Heart right ventricle (tissue), 16 donors: ENCODE measurements around the gene MYLK. TPM values are rescaled to one million over a fixed set of nuclear protein-coding genes. Genes with fewer than 3 reads are reported as not detected.

Experiments
- ATAC-seq, 8 donors: fragments of 200-7000 bp; cut with Tn5 transposase; one replicate each; pipeline ENCODE4 v1.9.1; 2020; ENCODE audit warnings: mild to moderate bottlenecking in 8 of 8, moderate library complexity in 8 of 8, moderate number of reproducible peaks in 1 of 8
- DNase-seq, 2 donors: peaks; one replicate each; pipeline ENCODE4 v3.0.0-alpha.2; 2020
- H3K27ac ChIP-seq, 10 donors: fragments of 200-600 bp; sonication (generic) in 2 of 10; one replicate each; pipeline versions ENCODE4 v1.5.0 to v1.8.0; 2020 to 2022; ENCODE audit warnings: mild to moderate bottlenecking in 3 of 10
- H3K27me3 ChIP-seq, 7 donors: fragments of 200-600 bp; one replicate each; pipeline ENCODE4 v1.8.0; 2021 to 2022; ENCODE audit warnings: mild to moderate bottlenecking in 2 of 7
- H3K36me3 ChIP-seq, 9 donors: fragments of 200-600 bp; sonication (generic) in 1 of 9; one replicate each; pipeline versions ENCODE4 v1.5.0 to v1.8.0; 2020 to 2022; ENCODE audit warnings: mild to moderate bottlenecking in 2 of 9
- H3K4me1 ChIP-seq, 9 donors: fragments of 200-600 bp; sonication (generic) in 1 of 9; one replicate each; pipeline versions ENCODE4 v1.5.0 to v1.8.0; 2020 to 2022; ENCODE audit warnings: mild to moderate bottlenecking in 4 of 9
- H3K4me3 ChIP-seq, 10 donors: fragments of 200-600 bp; sonication (generic) in 2 of 10; one replicate each; pipeline versions ENCODE4 v1.5.0 to v1.8.0; 2020 to 2022; ENCODE audit warnings: mild to moderate bottlenecking in 7 of 10, moderate library complexity in 2 of 10
- H3K9me3 ChIP-seq, 11 donors: fragments of 200-600 bp in 10 of 11; sonication (generic) in 2 of 11; one replicate each; pipeline versions ENCODE4 v1.5.0 to v1.8.0; 2013 to 2022; ENCODE audit warnings: mild to moderate bottlenecking in 2 of 11, control low read depth in 1 of 11, moderate library complexity in 1 of 11
- WGBS, 2 donors: extraction: QIAGEN DNeasy Blood & Tissue Kit; methylation state at CpG; one replicate each; pipeline ENCODE4 v1.1.7; 2013; ENCODE audit warnings: inconsistent platforms in 1 of 2; 5-methylcytosine and 5-hydroxymethylcytosine counted together
- intact Hi-C, 10 donors: fragments of 100-400 bp; cut with DNase I; formaldehyde crosslinking; loops; one replicate each; pipeline versions ENCODE4 v1.11.1 to v1.14.2; 2022
- polyA plus RNA-seq, 2 donors: library from polyadenylated mRNA; stranded (reverse); fragments of 200-250 nt; gene quantifications; one replicate each; pipeline ENCODE4 v1.2.3, GENCODE V29; 2013
- total RNA-seq, 10 donors: library from RNA; stranded (reverse); fragmentation: NEBNext Ultra II Directional in 3 of 10; extraction: Animal tissue kit (Norgen Biotek cat#: 25700) in 3 of 10; gene quantifications; one replicate each; pipeline versions ENCODE4 v1.2.1 to v1.2.4, GENCODE V29; 2021 to 2023
- TF ChIP-seq, protein P1 (sequence below), 9 donors: fragments of 200-600 bp; sonication (generic) in 2 of 9; IDR thresholded peaks; one replicate each; pipeline versions ENCODE4 v1.5.0 to v1.8.0; 2021 to 2022; ENCODE audit warnings: antibody characterized with exemption in 9 of 9, mild to moderate bottlenecking in 5 of 9, moderate library complexity in 1 of 9
- donor health status: Arrhythmogenic right ventricular cardiomyopathy.
- donor health status: ischemic (EF 13 %, LVEDD 7.1; RV severe dilation, severe dysfunction).
- donor health status: healthy with polysubstance abuse.
- donor health status: DM: no; HTN: yes; CAD: no.
- donor health status: DM: no; HTN: no; CAD: no.
- donor health status: ischemic (EF 25% LVEDD 6.9; RV normal size, moderate dysfunction).
- donor health status: ischemic (EF 25% LVEDD 5.7; RV mildly dilated, moderate dysfunction).
- donor health status: healthy.
- donor health status: DM: yes; HTN: yes; CAD: no.
- donor health status: Ischemic cardiomyopathy.
- donor health status: ischemic (EF 35%, LVEDD 5.7; RV mildly dilated, moderate dysfunction).
- donor health status: nonischemic (EF 11% LVEDD 7.7; RV severe dilation, severe dysfunction).
- donor health status: DM: yes; HTN: yes; CAD: no.
- donor health status: PGD.
- donor health status: ischemic (EF 29% LVEDD 5.4; RV normal size, mild dysfunction).
- donor health status: nonischemic (EF 23%, LVEDD 6.1; RV moderate dilation, normal function).

The MYLK gene
- total and polyA plus RNA-seq, 12 donors, result 5.6 to 20.6 (median 11.6) TPM

DNA sequence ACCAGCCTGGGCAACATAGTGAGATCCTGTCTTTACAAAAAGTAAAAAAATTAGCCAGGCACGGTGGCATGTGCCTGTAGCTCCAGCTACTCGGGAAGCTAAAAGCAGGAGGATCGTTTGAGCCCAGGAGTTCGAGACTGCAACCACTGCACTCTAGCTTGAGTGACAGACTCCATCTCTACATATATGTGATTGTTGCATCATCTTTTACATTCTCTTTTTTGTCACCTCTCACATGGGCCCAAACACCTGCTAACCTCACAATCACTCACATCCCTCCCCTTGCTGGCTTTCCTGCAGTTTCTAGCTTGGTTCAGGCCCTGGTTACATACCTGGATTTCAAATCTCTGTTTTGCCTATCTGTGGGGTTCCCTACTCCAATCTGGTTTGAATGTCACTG, 19.4 kb downstream of the MYLK start:
- H3K36me3 ChIP-seq, result no peaks in the 10 kb centered on the region
- H3K4me3 ChIP-seq, result no peak overlapping the region
- peaks cover 0 to 9% (median 0%) of the 10 kb centered on the region in 11 donors for H3K9me3 ChIP-seq
- H3K27me3 ChIP-seq, result no peaks in the 10 kb centered on the region
- H3K4me1 ChIP-seq, result no peaks in the 10 kb centered on the region
- ATAC-seq (no peak), DNase-seq (no peak)
- intact Hi-C loops, result no loop called here
- TF ChIP-seq, protein P1, sequence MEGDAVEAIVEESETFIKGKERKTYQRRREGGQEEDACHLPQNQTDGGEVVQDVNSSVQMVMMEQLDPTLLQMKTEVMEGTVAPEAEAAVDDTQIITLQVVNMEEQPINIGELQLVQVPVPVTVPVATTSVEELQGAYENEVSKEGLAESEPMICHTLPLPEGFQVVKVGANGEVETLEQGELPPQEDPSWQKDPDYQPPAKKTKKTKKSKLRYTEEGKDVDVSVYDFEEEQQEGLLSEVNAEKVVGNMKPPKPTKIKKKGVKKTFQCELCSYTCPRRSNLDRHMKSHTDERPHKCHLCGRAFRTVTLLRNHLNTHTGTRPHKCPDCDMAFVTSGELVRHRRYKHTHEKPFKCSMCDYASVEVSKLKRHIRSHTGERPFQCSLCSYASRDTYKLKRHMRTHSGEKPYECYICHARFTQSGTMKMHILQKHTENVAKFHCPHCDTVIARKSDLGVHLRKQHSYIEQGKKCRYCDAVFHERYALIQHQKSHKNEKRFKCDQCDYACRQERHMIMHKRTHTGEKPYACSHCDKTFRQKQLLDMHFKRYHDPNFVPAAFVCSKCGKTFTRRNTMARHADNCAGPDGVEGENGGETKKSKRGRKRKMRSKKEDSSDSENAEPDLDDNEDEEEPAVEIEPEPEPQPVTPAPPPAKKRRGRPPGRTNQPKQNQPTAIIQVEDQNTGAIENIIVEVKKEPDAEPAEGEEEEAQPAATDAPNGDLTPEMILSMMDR (IDR thresholded peaks at IDR 0.05), result no peak
- H3K27ac ChIP-seq, result no peak overlapping the region
- 89 to 92% methylated on average over 4 of the region's 4 CpGs for WGBS, 2 donors

DNA sequence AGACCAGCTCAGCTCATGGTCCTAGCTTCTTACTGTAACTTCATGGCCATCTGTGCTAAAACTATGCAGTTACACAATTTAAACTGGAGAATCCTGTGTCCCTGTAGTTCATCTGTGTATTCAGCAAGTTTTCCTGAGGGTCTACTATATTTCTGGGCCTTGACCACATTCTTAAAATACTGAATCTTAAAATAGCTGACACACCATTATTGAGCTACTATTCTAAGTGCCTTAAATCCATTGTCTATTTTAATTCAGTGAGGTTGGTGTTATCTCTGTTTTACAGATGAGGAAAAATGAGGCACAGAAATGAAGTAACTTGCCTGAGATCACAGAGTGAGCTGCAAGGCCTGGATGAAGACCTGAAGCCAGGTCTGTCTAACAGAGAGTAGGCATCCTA, 22.0 kb downstream of the MYLK start:
- ATAC-seq, result no peak
- Histone ChIP-seq H3K27me3 (no peaks in the 10 kb centered on the region), H3K36me3 (no peaks in the 10 kb centered on the region), H3K4me1 (no peaks in the 10 kb centered on the region), H3K4me3 (no peak overlapping the region), H3K27ac (no peak overlapping the region), H3K9me3 (peaks cover 0 to 9% (median 0%) of the 10 kb centered on the region in 11 donors)
- intact Hi-C loops, result no loop called here
- DNase-seq, result no peak
- TF ChIP-seq, protein P1 (IDR thresholded peaks at IDR 0.05), result no peak

DNA sequence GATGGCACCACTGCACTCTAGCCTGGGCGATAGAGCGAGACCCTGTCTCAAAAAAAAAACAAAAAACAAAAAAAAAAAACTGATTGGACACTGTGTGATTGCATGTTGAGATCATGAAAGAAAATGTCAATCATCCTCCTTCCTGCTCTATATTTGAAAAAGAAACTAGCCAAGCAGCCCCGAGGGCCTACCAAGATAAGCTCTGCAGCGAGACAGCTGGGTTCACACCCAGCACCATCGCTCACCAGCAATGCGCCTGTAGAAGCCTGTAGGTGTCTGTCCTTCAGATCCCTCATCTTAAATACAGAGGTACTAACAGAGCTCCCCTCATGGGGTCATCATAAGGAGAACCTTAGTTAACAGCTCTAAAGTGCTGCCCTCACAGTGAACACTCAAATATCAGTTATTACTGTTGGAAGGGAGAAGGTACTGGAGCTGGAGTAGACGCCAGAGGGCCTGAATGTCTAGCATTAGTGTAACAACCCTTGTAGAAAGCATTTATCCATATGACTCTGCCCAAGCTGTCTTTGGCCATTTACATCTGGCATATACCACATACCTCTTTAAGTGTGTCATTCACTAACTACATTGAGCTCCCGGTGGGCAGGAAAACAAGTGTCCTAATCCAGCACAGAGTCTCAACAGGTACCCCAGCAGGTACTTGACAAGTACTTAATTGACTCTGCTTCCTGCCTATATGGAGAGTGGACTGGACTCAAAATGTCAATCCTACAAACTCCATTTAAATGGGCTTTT, 22.9 kb downstream of the MYLK start:
- peaks cover 0 to 9% (median 0%) of the 10 kb centered on the region in 11 donors for H3K9me3 ChIP-seq
- DNase-seq (no peak), ATAC-seq (no peak)
- no peaks in the 10 kb centered on the region for H3K4me1 ChIP-seq
- H3K4me3 ChIP-seq, result no peak overlapping the region
- no peaks in the 10 kb centered on the region for H3K36me3 ChIP-seq
- WGBS, 2 donors, result 77 to 81% methylated on average over 8 of the region's 8 CpGs
- TF ChIP-seq, protein P1 (IDR thresholded peaks at IDR 0.05), result no peak
- intact Hi-C loops, result no loop called here
- no peaks in the 10 kb centered on the region for H3K27me3 ChIP-seq
- no peak overlapping the region for H3K27ac ChIP-seq

DNA sequence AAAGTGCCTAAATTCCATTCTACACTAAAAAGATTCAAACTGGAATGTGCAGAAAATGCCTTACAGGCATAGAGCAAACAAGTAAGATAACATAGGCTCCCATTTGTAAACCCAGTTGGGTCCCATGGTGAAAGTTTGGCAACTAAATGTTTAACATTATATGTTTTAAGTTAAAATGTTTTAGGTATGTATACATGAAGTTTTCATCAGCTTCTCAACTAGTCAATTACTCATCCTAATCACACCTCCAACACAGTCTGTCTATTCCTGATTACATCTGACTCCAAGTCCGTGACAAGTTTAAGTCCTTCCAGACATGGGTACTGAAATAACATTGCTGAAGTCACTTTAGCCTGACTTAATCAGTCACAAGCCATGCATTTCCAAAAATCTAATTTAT, 25.0 kb downstream of the MYLK start:
- H3K4me1 ChIP-seq, result no peaks in the 10 kb centered on the region
- no peak overlapping the region for H3K4me3 ChIP-seq
- DNase-seq, result no peak
- H3K9me3 ChIP-seq, result peaks cover 0 to 13% (median 0%) of the 10 kb centered on the region in 11 donors
- no peak overlapping the region for H3K27ac ChIP-seq
- TF ChIP-seq, protein P1 (IDR thresholded peaks at IDR 0.05), result no peak
- H3K27me3 ChIP-seq, result no peaks in the 10 kb centered on the region
- H3K36me3 ChIP-seq, result no peaks in the 10 kb centered on the region
- ATAC-seq, result no peak
- intact Hi-C loops, result no loop called here
- 72 to 78% methylated on average over 1 of the region's 1 CpG for WGBS, 2 donors
